Psoas muscle (tissue), 8 donors: ENCODE data around the gene PALS2. TPM values are rescaled to one million over a fixed set of nuclear protein-coding genes. Genes with fewer than 3 reads are reported as not detected.

ENCODE experiments used
- ATAC-seq, 4 donors: fragments of 200-7000 bp; cut with Tn5 transposase; one replicate each; pipeline ENCODE4 v1.9.1; 2020; ENCODE audit warnings: moderate library complexity in 3 of 4, mild to moderate bottlenecking in 2 of 4
- DNase-seq, 2 donors: peaks; one replicate each; pipeline ENCODE4 v3.0.0-alpha.2; 2020
- H3K27ac ChIP-seq: fragments of 200-600 bp; one replicate; pipeline ENCODE4 v1.8.0; 2022
- H3K27me3 ChIP-seq, 3 donors: fragments of 200-600 bp in 1 of 3; one replicate each; pipeline versions ENCODE4 v1.6.1 to v1.8.0; 2013 to 2022; ENCODE audit warnings: low read length in 2 of 3, mild to moderate bottlenecking in 2 of 3, moderate library complexity in 1 of 3; ENCODE audit not compliant: insufficient read depth in 3 of 3
- H3K36me3 ChIP-seq, 2 donors: fragments of 200-600 bp in 1 of 2; one replicate each; pipeline versions ENCODE4 v1.6.1 to v1.8.0; 2013 to 2022; ENCODE audit warnings: low read depth in 1 of 2, mild to moderate bottlenecking in 1 of 2, moderate library complexity in 1 of 2; ENCODE audit not compliant: insufficient read depth in 1 of 2
- H3K4me1 ChIP-seq: fragments of 200-600 bp; one replicate; pipeline ENCODE4 v1.8.0; 2022
- H3K4me3 ChIP-seq: fragments of 200-600 bp; one replicate; pipeline ENCODE4 v1.8.0; 2022; ENCODE audit warnings: mild to moderate bottlenecking
- H3K9me3 ChIP-seq: fragments of 200-600 bp; one replicate; pipeline ENCODE4 v1.8.0; 2022
- CTCF ChIP-seq: fragments of 200-600 bp; IDR thresholded peaks from one replicate; pipeline ENCODE4 v1.8.0; 2022; ENCODE audit warnings: antibody characterized with exemption
- WGBS, 3 donors: extraction: QIAGEN DNeasy Blood & Tissue Kit; methylation state at CpG; one replicate each; pipeline versions ENCODE4 v1.1.6 to v1.1.7; 2013; 5-methylcytosine and 5-hydroxymethylcytosine counted together
- intact Hi-C, 2 donors: fragments of 100-400 bp; cut with DNase I; formaldehyde crosslinking; loops; one replicate each; pipeline versions ENCODE4 v1.11.0 to v1.14.2; 2022
- polyA plus RNA-seq, 3 donors: library from polyadenylated mRNA; stranded (reverse); fragments of 200-250 nt; gene quantifications; one replicate each; pipeline ENCODE4 v1.2.3, GENCODE V29; 2013
- total RNA-seq, 4 donors: library from RNA; stranded (reverse); fragmentation: NEBNext Ultra II Directional in 2 of 4; extraction: Animal tissue kit (Norgen Biotek cat#: 25700) in 2 of 4; gene quantifications; one replicate each; pipeline versions ENCODE4 v1.2.1 to v1.2.4, GENCODE V29; 2021 to 2023
- donor health status: healthy with polysubstance abuse.
- donor health status: DM: no; HTN: no; CAD: no; lungs with moderate emphysema.
- donor health status: Bipolar disorder and iron deficiency.
- donor health status: healthy.
- donor health status: DM: yes; HTN: yes; CAD: no.
- donor health status: DM: no; HTN: no; CAD: no.
- donor health status: DM: no; HTN: no; CAD: no.
- donor health status: DM: yes; HTN: yes; CAD: no.

PALS2 gene
- total and polyA plus RNA-seq, 7 donors = 6.4 to 67.4 (median 21.5) TPM

GRCh38 chr7:24622646-24623182 lies 49.5 kb downstream of the PALS2 start:
- no peak for TF ChIP-seq CTCF
- Histone ChIP-seq H3K36me3 (no peaks in the 10 kb centered on the region), H3K4me1 (peaks cover 1% of the 10 kb centered on the region), H3K9me3 (no peaks in the 10 kb centered on the region), H3K27ac (no peak overlapping the region), H3K4me3 (no peak overlapping the region), H3K27me3 (no peaks in the 10 kb centered on the region)
- no peak for ATAC-seq
- DNase-seq = no peak
- intact Hi-C loops = no loop called here
- 51 to 82% (median 57%) methylated on average over 1 of the region's 1 CpG for WGBS, 3 donors

Other genes starting within 250 kb of the PALS2 start
- gene GSDME, start 184.0 kb downstream of the PALS2 start, total RNA-seq = 10 to 100 TPM; 10.9 to 32.1 (median 16.0) TPM
- gene GSDME, start 184.0 kb downstream of the PALS2 start, polyA plus RNA-seq = 10 to 100 TPM in 1 of 3 donors, 1 to 10 TPM in 2; 4.9 to 30.7 (median 8.3) TPM